ENCODE results near the gene HBZ.

The HBZ gene

GRCh38 chr16:105521-105920 lies 46.9 kb upstream of the HBZ start:
- Histone ChIP-seq H3K4me2 (ENCODE audit: low read depth, low read length) (no peak overlapping the region), H3K36me3 (replicated peaks; ENCODE audit: insufficient read depth, low read length) (no peaks in the 10 kb centered on the region), H3K9me2 (replicated peaks; ENCODE audit: insufficient read depth, low read length) (no peaks in the 10 kb centered on the region), H3K27ac (ENCODE audit: low read length) (no peak overlapping the region), H3K4me1 (ENCODE audit: low read length) (no peaks in the 10 kb centered on the region), H3K4me3 (ENCODE audit: low read length) (no peak overlapping the region), H3K9ac (ENCODE audit: low read length) (no peak overlapping the region), H2AFZ (ENCODE audit: low read length) (no peak overlapping the region), H4K20me1 (ENCODE audit: insufficient read depth, low read length) (no peaks in the 10 kb centered on the region), H3K27me3 (replicated peaks; ENCODE audit: insufficient read depth, low read length) (no peaks in the 10 kb centered on the region), H3F3A (ENCODE audit: insufficient read depth, low read length) (no peaks in the 10 kb centered on the region), H3K79me2 (ENCODE audit: low read length) (no peaks in the 10 kb centered on the region), H3K9me3 (replicated peaks; ENCODE audit: insufficient read depth, low read length) (no peaks in the 10 kb centered on the region)
- DNase-seq = no peak
- TF ChIP-seq CTCF (IDR thresholded peaks at IDR 0.05; ENCODE audit: low read length) (no peak), EZH2phosphoT487 (IDR thresholded peaks at IDR 0.05; ENCODE audit: low read length) (no peak), EZH2 (optimal IDR thresholded peaks at IDR 0.05; ENCODE audit: low read depth, low read length) (no peak)

DNA sequence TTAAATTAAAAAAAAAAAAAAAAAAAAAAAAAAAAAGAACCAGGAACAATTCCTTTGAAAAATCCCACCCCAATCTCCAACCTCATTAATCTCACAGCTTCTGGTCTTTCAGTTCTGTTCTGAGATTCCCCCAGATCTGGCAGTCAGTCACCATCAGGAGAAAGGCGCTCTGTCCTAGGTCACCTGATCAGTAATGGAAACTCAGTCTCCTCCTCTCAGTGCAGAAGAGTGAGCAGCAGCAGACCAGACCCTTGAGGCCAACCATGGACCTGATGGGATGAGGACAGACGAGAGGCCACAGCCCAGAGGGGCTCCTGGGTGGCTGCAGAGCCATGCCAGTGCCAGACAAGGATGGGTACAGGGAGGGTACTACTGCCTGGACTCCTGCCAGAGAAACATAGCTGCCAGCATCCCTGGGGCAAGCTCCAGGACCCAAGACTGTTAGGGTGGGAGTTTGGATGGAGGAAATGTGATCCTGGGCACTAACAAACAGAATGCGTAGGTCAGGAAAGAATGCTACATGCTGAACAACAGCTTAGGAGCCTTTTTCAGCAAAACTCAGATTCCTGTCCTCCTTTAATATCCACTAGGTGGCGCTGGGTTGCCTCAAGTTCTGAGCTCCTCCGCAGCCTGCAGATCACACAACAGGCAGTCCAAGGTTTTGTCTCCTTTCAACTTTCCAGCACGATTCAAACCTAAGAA lies 45.7 kb upstream of the HBZ start:
- no peaks in the 10 kb centered on the region for H3K27me3 ChIP-seq (replicated peaks; ENCODE audit: insufficient read depth, low read length)
- H4K20me1 ChIP-seq (ENCODE audit: insufficient read depth, low read length) = no peaks in the 10 kb centered on the region
- no peak overlapping the region for H2AFZ ChIP-seq (ENCODE audit: low read length)
- H3F3A ChIP-seq (ENCODE audit: insufficient read depth, low read length) = no peaks in the 10 kb centered on the region
- no peaks in the 10 kb centered on the region for H3K36me3 ChIP-seq (replicated peaks; ENCODE audit: insufficient read depth, low read length)
- peak; percentile 70 for TF ChIP-seq CTCF (IDR thresholded peaks at IDR 0.05; ENCODE audit: low read length)
- TF ChIP-seq EZH2phosphoT487 (IDR thresholded peaks at IDR 0.05; ENCODE audit: low read length) = no peak
- H3K9me2 ChIP-seq (replicated peaks; ENCODE audit: insufficient read depth, low read length) = no peaks in the 10 kb centered on the region
- H3K4me3 ChIP-seq (ENCODE audit: low read length) = no peak overlapping the region
- H3K4me1 ChIP-seq (ENCODE audit: low read length) = no peaks in the 10 kb centered on the region
- no peak overlapping the region for H3K9ac ChIP-seq (ENCODE audit: low read length)
- H3K27ac ChIP-seq (ENCODE audit: low read length) = no peak overlapping the region
- DNase-seq = peak; percentile 70
- no peaks in the 10 kb centered on the region for H3K9me3 ChIP-seq (replicated peaks; ENCODE audit: insufficient read depth, low read length)
- no peak overlapping the region for H3K4me2 ChIP-seq (ENCODE audit: low read depth, low read length)
- no peaks in the 10 kb centered on the region for H3K79me2 ChIP-seq (ENCODE audit: low read length)

- no peaks in the 10 kb centered on the region for H3K36me3 ChIP-seq (replicated peaks; ENCODE audit: insufficient read depth, low read length)
- no peaks in the 10 kb centered on the region for H3K4me1 ChIP-seq (ENCODE audit: low read length)
- no peak for DNase-seq
- no peak overlapping the region for H3K27ac ChIP-seq (ENCODE audit: low read length)
- no peaks in the 10 kb centered on the region for H3K79me2 ChIP-seq (ENCODE audit: low read length)
- no peaks in the 10 kb centered on the region for H3K27me3 ChIP-seq (replicated peaks; ENCODE audit: insufficient read depth, low read length)
- no peaks in the 10 kb centered on the region for H4K20me1 ChIP-seq (ENCODE audit: insufficient read depth, low read length)
- H3K9me3 ChIP-seq (replicated peaks; ENCODE audit: insufficient read depth, low read length) = no peaks in the 10 kb centered on the region
- no peak overlapping the region for H3K4me3 ChIP-seq (ENCODE audit: low read length)
- H3K9ac ChIP-seq (ENCODE audit: low read length) = no peak overlapping the region
- no peak overlapping the region for H3K4me2 ChIP-seq (ENCODE audit: low read depth, low read length)
- no peaks in the 10 kb centered on the region for H3K9me2 ChIP-seq (replicated peaks; ENCODE audit: insufficient read depth, low read length)
- H3F3A ChIP-seq (ENCODE audit: insufficient read depth, low read length) = no peaks in the 10 kb centered on the region
- H2AFZ ChIP-seq (ENCODE audit: low read length) = no peak overlapping the region
- TF ChIP-seq EZH2 (optimal IDR thresholded peaks at IDR 0.05; ENCODE audit: low read depth, low read length) (no peak), EZH2phosphoT487 (IDR thresholded peaks at IDR 0.05; ENCODE audit: low read length) (no peak), CTCF (IDR thresholded peaks at IDR 0.05; ENCODE audit: low read length) (no peak)
These were observed 40.1 kb upstream of the HBZ start for GRCh38 chr16:112153-112840.
